GM18951 (cell line): ENCODE measurements around the gene LYPD1.

Experiments used
- POLR2A ChIP-seq: IDR thresholded peaks from 4 replicates; pipeline ENCODE4 v1.6.1; 2011; ENCODE audit warnings: mild to moderate bottlenecking; ENCODE audit not compliant: insufficient read length, insufficient read depth; ENCODE audit errors: extremely low read depth
- in situ Hi-C: fragments of 300-500 bp; cut with MboI; formaldehyde crosslinking; loops from one replicate; pipeline ENCODE4 v1.12.0; 2022; ENCODE audit warnings: low sequenced_read_pairs, mixed read lengths, inconsistent platforms; ENCODE audit not compliant: unreplicated experiment

The LYPD1 gene

DNA sequence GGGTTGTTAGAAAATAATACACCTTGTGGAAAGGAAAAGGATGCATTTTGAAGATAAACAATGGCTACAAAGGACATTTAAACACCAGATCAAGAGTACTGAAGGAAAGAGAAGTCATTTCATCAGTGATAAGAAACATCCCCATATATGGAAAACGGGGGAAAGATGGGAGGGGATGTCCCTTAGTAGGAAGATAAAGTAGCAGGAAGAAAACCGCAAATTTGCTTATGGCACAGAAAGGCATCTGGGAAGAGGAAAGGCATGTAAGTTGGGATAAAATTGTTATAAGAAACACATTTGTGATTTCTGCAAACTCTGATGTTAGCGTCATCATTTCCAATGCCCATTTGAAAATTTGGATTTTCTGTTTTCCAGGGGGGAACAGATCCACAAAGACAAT is 10.5 kb upstream of the LYPD1 start:
- in situ Hi-C loops = no loop called here
- TF ChIP-seq POLR2A = no peak

DNA sequence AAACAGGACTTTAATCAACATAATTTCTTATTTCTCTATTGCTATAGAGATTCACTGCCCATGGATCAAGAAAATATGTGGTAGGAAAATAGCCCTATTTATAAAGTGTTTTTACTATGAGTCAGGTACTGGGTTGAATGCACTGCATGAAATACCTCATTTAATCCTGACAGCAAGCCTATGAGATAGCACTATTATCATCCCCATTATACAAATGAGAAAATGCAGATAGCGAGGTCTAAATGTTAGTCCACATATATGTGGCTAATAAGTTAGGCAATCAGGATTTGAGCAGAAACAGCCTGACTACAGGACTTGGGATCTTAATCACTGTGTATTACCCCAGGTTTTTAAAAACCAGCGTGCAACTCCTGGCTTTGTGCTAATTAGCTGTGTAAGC is 8.5 kb upstream of the LYPD1 start:
- TF ChIP-seq POLR2A = no peak
- in situ Hi-C loops = no loop called here

DNA sequence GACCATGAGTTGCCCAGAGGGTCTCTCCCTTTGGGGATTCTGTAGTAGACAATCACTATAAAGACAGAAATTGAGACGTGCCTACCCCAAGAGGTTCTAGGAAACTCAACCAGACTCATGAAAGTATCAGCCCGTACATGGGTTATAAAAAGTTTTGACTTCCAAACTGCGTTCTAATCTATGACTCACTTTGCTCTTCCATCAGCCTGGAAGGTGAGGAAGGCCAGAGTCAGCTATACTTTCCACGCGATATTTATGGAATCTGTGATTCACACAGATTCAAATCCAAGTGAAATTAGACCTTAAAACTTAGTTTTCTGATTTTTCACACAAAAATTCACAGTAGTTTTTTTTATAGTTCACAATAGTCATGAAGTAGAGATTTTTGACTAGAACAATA is 7.7 kb upstream of the LYPD1 start:
- in situ Hi-C loops = no loop called here
- no peak for TF ChIP-seq POLR2A

DNA sequence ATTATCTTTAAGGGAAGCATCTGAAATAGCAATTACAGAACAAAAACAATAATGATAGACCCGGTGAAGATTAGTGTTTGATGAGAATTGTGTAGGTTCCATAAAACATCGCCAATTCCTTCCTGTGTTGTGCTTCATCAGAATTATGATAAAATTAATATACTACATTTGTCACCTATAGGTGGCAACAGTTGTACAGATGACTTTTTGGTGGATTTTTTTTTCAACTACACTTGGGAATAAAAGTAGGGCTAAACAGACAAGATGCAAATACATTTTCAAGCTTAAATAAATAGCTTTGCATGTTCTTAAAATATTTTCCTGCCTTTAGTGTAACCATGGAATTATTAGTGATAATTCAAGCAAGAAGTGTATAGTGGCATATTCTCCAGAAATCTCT is 7.0 kb upstream of the LYPD1 start:
- in situ Hi-C loops = no loop called here
- TF ChIP-seq POLR2A = no peak

DNA sequence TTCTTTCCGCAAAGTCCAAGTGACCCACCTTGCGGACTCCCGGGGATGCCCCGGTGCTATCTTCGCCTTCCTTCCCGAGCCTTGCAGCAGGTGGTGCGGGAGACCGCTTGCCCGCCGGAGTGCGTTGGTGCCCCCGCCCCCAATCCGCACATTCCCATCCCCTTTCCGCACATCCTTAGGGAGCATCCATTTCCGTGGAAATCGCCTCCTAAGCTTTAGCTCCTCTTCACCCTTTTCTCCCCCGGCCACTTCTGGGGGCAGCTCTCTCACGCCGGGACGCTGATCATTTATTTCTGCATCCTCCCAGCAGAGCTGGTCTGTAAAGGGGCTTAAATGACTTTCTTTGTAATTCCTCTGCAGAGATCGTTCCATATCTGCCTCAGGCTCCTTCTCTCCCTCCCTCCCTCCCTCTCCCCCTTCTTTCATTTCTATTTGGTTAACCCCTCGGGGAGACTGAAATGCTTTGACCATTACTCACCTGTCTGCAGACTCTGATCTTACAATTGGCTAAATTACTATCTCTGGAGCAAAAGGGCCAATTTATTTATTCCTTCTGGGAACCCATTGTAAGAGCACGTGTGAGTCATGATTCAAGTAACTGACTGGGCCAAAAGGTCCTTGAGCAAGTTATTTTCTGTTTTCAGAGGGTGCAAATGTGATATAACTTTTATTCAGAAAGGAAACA is 1.3 kb upstream of the LYPD1 start:
- in situ Hi-C loops = no loop called here
- TF ChIP-seq POLR2A = no peak

DNA sequence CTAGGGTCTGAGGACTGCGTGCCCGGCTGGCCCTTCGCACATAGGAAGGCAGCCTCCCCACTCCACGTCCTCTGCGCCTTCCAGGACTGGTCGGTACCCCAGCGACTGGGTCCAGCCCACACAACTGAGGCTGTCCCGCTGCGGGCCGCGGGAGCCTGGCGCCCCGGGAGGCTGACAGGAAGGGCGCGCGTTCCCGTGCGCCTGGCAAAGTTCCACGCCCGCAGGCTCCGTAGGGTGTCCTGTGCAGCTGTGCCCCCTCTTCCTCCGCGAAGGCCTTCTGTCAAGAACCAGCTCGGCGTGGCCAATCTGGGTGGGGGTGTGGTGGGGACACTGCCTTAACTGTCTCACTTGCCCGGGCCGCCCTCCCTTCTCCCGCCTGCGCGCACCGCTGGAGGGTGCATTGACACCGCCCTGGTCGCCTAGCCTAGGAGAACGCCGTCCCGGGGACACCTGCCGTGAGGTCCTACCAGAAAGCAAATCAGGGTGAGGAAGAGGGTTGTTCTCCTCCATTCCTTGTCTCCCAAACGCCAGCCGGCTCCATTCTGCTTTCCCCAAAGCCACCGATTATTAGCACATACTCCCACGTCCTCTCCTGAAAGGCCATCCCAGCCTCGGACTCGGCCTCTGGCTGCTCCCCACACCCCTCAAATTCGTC is 618 bp upstream of the LYPD1 start:
- in situ Hi-C loops = no loop called here
- TF ChIP-seq POLR2A = no peak

DNA sequence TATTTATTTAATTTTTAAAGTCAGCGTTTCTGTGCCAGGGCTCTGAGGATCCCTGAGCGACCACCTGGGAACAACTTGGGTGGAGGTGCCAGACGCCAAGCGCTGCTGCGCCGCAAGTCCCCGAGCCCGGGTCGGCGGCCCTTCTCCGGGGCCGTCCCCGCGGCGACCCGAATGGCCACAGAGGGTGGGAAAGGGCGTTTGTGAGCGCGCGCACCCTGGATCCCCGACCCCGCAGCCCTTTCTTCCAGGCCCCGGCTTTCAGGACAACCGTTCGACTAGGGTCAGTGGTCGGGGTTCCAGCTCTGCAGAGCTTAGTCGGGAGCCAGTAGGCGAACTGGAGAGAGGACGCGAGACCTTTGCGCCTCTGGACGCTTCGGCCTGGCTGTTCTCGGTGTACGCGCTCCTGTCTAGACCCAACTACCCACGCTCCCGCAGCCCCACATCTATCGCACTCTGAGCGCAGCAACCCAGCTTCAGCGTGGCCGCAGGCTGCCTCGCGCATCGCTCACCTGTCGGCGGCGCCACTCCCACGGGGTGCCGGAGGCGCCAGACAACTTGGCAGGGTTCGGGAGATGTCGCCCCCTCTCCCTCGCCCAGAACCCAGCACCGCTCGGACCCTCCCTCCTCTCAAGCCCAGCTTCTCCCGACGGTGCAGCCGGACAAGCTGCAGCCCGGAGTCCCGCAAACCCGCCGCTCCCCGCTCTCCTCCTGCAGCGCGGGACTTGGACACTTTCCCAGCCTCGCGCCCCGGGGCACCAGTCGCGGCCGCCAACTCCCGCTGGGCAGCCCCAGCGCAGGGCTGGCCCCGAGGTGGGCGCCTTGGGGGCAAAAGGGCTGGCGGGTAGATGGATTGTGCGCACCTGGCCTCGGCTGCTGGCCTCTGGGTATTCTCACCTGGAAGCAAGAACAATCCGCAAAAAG is 758 bp downstream of the LYPD1 start:
- TF ChIP-seq POLR2A = no peak
- in situ Hi-C loops = loop anchor here (10.0 kb wide), 1 partner anchor 496 kb away; no protein-coding TSS in a partner anchor

DNA sequence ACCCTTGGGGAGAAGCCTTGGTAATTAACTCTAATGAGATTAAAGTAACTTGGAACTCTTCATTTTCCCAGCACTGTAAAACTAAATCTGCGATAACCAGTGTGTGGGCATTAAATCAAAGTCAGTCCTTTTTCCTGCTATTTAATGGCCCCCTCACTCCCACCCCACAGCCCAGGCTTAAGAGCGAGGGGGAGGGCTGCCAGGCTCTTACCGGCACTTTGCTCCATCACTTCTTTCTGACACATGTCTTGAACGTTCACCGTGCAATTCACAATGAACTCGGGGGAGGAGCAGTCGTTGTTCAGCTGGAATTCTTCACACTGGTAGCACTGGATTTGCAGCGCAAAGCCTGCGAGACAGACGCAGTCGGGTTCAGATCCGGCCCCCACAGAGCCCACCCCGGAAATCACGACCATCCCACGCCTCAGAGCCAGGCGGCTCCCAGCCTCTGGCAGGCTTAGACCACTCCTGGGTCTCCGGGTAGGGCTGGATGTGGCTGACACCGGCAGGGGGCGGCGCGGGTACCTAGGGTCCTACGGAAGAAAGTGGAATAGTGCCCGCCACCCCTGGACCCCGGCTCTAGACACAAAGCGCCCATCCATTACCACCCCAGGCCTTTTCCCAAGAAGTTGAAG is 1.7 kb downstream of the LYPD1 start:
- TF ChIP-seq POLR2A = no peak
- in situ Hi-C loops = loop anchor here (10.0 kb wide), 1 partner anchor 496 kb away; no protein-coding TSS in a partner anchor

DNA sequence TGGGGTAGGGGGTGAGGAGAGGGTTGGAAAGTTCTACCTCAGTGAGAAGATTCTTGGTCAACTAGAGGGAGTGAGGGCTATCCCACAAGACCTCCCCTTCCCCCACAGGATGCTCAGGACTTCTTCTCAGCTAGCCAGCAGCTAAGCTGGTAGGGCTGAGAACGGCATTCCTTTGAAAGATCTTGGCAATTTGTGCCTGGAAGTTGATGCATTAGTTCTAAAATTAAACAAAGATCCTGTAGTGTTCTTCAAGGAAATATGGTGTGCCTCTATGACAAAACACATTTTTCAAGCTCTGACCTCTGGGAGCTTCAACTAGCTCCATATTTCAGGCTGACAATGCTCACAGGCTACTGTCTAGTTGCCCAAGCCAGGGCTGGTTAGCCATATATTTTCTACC is 2.3 kb downstream of the LYPD1 start:
- no peak for TF ChIP-seq POLR2A
- in situ Hi-C loops = loop anchor here (10.0 kb wide), 1 partner anchor 497 kb away; no protein-coding TSS in a partner anchor

DNA sequence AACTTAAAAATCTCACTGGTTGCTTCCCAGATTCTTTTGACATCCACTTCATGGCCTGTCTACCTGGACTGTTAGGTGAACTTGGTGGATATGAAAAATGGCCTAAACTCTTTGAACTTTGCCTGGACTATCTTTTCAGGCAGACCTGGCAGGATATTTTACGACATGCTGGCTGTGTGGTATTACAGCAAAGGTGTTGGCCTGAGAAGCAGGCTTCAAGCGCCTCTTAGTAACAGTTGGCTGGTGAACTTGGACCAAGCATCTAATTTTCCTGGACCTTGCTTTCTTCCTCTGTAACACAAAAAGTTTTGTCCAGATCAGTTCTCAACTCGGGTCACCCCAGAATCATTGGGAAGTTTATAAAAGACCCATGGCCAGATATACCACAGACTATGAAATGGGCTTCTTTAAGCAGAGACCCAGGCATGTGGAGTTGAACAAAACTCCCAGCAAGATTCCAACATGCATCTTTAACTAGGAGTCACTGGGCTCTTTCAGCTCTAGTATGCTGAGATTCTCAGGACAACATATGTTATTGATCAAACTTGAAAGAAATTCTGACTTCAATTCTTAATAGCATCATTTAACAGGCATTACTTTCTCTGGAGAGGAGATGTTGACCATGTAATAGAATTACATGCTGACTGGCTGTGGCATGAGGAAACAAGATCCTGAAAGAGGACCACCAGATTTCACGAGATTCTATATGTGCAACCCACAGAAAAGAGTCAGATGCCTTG is 4.4 kb downstream of the LYPD1 start:
- TF ChIP-seq POLR2A = no peak
- in situ Hi-C loops = loop anchor here (10.0 kb wide), 1 partner anchor 499 kb away; no protein-coding TSS in a partner anchor

DNA sequence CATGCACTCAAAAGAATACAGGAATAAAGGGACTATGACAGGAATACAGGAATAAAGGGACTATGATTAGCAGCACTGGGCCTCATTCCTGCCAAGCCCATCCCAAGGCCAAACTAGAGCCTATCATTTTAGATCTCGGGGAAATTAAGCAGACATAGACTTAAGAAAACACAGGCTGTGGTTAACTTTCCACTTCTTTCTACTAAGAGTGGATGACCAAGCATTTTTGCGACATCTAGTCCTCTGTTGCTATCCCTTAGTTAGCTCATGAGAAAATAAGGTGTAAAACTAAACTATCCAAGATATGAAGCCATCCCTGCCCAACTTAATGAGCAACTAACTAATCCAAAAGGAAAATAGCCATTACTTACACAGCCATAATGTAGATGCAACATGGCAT is 5.9 kb downstream of the LYPD1 start:
- in situ Hi-C loops = loop anchor here (10.0 kb wide), 1 partner anchor 501 kb away; no protein-coding TSS in a partner anchor
- no peak for TF ChIP-seq POLR2A

DNA sequence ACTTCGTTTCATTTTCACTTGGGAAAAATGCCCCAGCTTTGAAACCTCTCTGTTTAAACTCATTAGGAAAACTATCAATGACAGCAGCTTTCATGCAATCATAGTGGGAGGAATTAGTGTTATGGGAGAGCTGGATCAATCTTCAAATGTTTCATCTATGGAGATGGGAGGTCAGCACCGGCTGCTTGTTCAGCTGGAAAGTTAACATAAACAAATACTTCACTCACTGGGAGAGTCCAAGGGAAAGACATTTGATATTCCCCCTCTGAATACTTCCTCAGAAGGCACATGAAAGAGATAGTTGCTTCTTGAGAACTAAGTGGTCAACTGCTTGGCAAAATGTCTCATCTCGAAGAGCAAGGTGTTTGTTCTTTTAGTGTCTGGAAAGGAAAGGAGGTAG is 7.3 kb downstream of the LYPD1 start:
- no peak for TF ChIP-seq POLR2A
- in situ Hi-C loops = loop anchor here (10.0 kb wide), 1 partner anchor 502 kb away; no protein-coding TSS in a partner anchor

DNA sequence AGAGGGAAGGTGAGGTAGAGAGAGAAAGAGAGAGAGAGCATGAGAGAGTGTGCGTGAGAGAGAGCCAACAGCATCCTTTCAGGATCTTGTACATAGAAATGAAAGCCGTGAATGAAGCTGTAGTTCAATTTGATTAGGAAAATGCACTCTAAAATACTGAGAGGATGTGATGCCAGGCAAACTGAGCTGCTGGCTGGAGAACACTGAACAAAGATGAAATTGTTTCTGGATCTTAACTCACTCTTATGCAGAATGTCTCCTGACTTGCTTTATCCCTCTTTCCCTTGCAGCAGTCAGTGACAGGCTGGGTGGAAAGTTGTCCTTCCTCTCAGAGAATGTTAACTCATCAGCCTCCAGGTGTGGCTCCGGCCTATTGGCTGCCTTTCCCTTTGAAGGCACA is 10.7 kb downstream of the LYPD1 start:
- in situ Hi-C loops = no loop called here
- no peak for TF ChIP-seq POLR2A
